Activated naive CD8-positive, alpha-beta T cell (primary cell): ENCODE data around the gene INAFM2.

Source experiments
- H3K27ac Mint-ChIP-seq: one replicate; pipeline ENCODE4 v1.8.0; 2021; ENCODE audit warnings: mixed read lengths
- H3K27me3 Mint-ChIP-seq: one replicate; pipeline ENCODE4 v1.8.0; 2021; ENCODE audit warnings: mixed read lengths
- H3K36me3 Mint-ChIP-seq: one replicate; pipeline ENCODE4 v1.8.0; 2021; ENCODE audit warnings: mixed read lengths
- H3K4me1 Mint-ChIP-seq: one replicate; pipeline ENCODE4 v1.8.0; 2021; ENCODE audit warnings: low read depth, mixed read lengths
- H3K4me3 Mint-ChIP-seq: one replicate; pipeline ENCODE4 v1.8.0; 2021; ENCODE audit warnings: mild to moderate bottlenecking, mixed read lengths
- H3K9me3 Mint-ChIP-seq: one replicate; pipeline ENCODE4 v1.8.0; 2021; ENCODE audit warnings: low read depth, mixed read lengths

INAFM2 gene

GRCh38 chr15:40361640-40362039 is 38.1 kb downstream of the INAFM2 start:
- Mint-ChIP-seq H3K36me3 (peaks cover 4% of the 10 kb centered on the region), H3K9me3 (no peaks in the 10 kb centered on the region), H3K27me3 (no peaks in the 10 kb centered on the region), H3K4me1 (peaks cover 20% of the 10 kb centered on the region), H3K27ac (no peak overlapping the region), H3K4me3 (no peak overlapping the region)

- Mint-ChIP-seq H3K36me3 (peaks cover 4% of the 10 kb centered on the region), H3K4me1 (peaks cover 30% of the 10 kb centered on the region), H3K4me3 (no peak overlapping the region), H3K9me3 (no peaks in the 10 kb centered on the region), H3K27me3 (no peaks in the 10 kb centered on the region), H3K27ac (no peak overlapping the region)
Observed at GRCh38 chr15:40363611-40364010, 40.1 kb downstream of the INAFM2 start.

- Mint-ChIP-seq H3K27ac (no peak overlapping the region), H3K27me3 (no peaks in the 10 kb centered on the region), H3K4me1 (peaks cover 27% of the 10 kb centered on the region), H3K36me3 (peaks cover 4% of the 10 kb centered on the region), H3K9me3 (no peaks in the 10 kb centered on the region), H3K4me3 (no peak overlapping the region)
Observed at GRCh38 chr15:40364251-40364650, 40.8 kb downstream of the INAFM2 start.

GRCh38 chr15:40365016-40365415 is 41.5 kb downstream of the INAFM2 start:
- Mint-ChIP-seq H3K9me3 (no peaks in the 10 kb centered on the region), H3K4me1 (peaks cover 27% of the 10 kb centered on the region), H3K36me3 (peaks cover 4% of the 10 kb centered on the region), H3K27me3 (no peaks in the 10 kb centered on the region), H3K4me3 (no peak overlapping the region), H3K27ac (no peak overlapping the region)

- Mint-ChIP-seq H3K4me3 (peak overlapping the region; percentile 52), H3K27ac (no peak overlapping the region), H3K4me1 (peaks cover 27% of the 10 kb centered on the region), H3K9me3 (no peaks in the 10 kb centered on the region), H3K27me3 (no peaks in the 10 kb centered on the region), H3K36me3 (peaks cover 4% of the 10 kb centered on the region)
Observed at GRCh38 chr15:40365624-40366456, 42.3 kb downstream of the INAFM2 start.

GRCh38 chr15:40366457-40367370 is 43.2 kb downstream of the INAFM2 start:
- Mint-ChIP-seq H3K9me3 (no peaks in the 10 kb centered on the region), H3K36me3 (peaks cover 4% of the 10 kb centered on the region), H3K27ac (peak overlapping the region; percentile 75), H3K4me3 (peak overlapping the region; percentile 88), H3K4me1 (peaks cover 27% of the 10 kb centered on the region), H3K27me3 (no peaks in the 10 kb centered on the region)

GRCh38 chr15:40367371-40367685 is 43.8 kb downstream of the INAFM2 start:
- peak overlapping the region; percentile 75 for H3K27ac Mint-ChIP-seq

GRCh38 chr15:40367686-40368611 is 44.5 kb downstream of the INAFM2 start:
- Mint-ChIP-seq H3K4me3 (peak overlapping the region; percentile 88), H3K4me1 (peaks cover 24% of the 10 kb centered on the region), H3K36me3 (no peaks in the 10 kb centered on the region), H3K27me3 (no peaks in the 10 kb centered on the region), H3K9me3 (no peaks in the 10 kb centered on the region), H3K27ac (peak overlapping the region; percentile 75)

More at GRCh38 chr15:40367371-40367685, 43.8 kb downstream of the INAFM2 start:
- Mint-ChIP-seq H3K4me1 (peaks cover 27% of the 10 kb centered on the region), H3K4me3 (peak overlapping the region; percentile 88), H3K27me3 (no peaks in the 10 kb centered on the region), H3K36me3 (peaks cover 4% of the 10 kb centered on the region), H3K9me3 (no peaks in the 10 kb centered on the region)

- peak overlapping the region; percentile 68 for H3K27ac Mint-ChIP-seq
- no peaks in the 10 kb centered on the region for H3K27me3 Mint-ChIP-seq
- peaks cover 20% of the 10 kb centered on the region for H3K4me1 Mint-ChIP-seq
- no peaks in the 10 kb centered on the region for H3K9me3 Mint-ChIP-seq
- H3K36me3 Mint-ChIP-seq: no peaks in the 10 kb centered on the region
- H3K4me3 Mint-ChIP-seq: peak overlapping the region; percentile 35
Observed at GRCh38 chr15:40368719-40369473, 45.4 kb downstream of the INAFM2 start.

- H3K4me1 Mint-ChIP-seq: peaks cover 20% of the 10 kb centered on the region
- H3K36me3 Mint-ChIP-seq: no peaks in the 10 kb centered on the region
- no peaks in the 10 kb centered on the region for H3K9me3 Mint-ChIP-seq
- no peak overlapping the region for H3K27ac Mint-ChIP-seq
- H3K4me3 Mint-ChIP-seq: no peak overlapping the region
- no peaks in the 10 kb centered on the region for H3K27me3 Mint-ChIP-seq
Observed at GRCh38 chr15:40369474-40369869, 46.0 kb downstream of the INAFM2 start.

- no peaks in the 10 kb centered on the region for H3K36me3 Mint-ChIP-seq
- no peaks in the 10 kb centered on the region for H3K27me3 Mint-ChIP-seq
- no peak overlapping the region for H3K27ac Mint-ChIP-seq
- H3K4me1 Mint-ChIP-seq: peaks cover 20% of the 10 kb centered on the region
- no peak overlapping the region for H3K4me3 Mint-ChIP-seq
- H3K9me3 Mint-ChIP-seq: no peaks in the 10 kb centered on the region
Observed at GRCh38 chr15:40369971-40370370, 46.5 kb downstream of the INAFM2 start.

GRCh38 chr15:40372981-40373380 is 49.5 kb downstream of the INAFM2 start:
- H3K9me3 Mint-ChIP-seq: no peaks in the 10 kb centered on the region
- H3K4me1 Mint-ChIP-seq: peaks cover 3% of the 10 kb centered on the region
- no peak overlapping the region for H3K27ac Mint-ChIP-seq
- H3K4me3 Mint-ChIP-seq: no peak overlapping the region
- no peaks in the 10 kb centered on the region for H3K27me3 Mint-ChIP-seq
- no peaks in the 10 kb centered on the region for H3K36me3 Mint-ChIP-seq
